HG03159 (cell line): Measurements from ENCODE around the gene PCSK5.
"Not testable (repeated sequence)": the region's sequence is repeated elsewhere in the genome, so short reads cannot be mapped to it uniquely, and the experiment has no call there.

Source experiments
- ATAC-seq: cut with Tn5 transposase; IDR thresholded peaks from one replicate; pipeline ENCODE4 v1.9.1; 2021; ENCODE audit warnings: mild to moderate bottlenecking, moderate library complexity; ENCODE audit not compliant: unreplicated experiment

Gene PCSK5

DNA sequence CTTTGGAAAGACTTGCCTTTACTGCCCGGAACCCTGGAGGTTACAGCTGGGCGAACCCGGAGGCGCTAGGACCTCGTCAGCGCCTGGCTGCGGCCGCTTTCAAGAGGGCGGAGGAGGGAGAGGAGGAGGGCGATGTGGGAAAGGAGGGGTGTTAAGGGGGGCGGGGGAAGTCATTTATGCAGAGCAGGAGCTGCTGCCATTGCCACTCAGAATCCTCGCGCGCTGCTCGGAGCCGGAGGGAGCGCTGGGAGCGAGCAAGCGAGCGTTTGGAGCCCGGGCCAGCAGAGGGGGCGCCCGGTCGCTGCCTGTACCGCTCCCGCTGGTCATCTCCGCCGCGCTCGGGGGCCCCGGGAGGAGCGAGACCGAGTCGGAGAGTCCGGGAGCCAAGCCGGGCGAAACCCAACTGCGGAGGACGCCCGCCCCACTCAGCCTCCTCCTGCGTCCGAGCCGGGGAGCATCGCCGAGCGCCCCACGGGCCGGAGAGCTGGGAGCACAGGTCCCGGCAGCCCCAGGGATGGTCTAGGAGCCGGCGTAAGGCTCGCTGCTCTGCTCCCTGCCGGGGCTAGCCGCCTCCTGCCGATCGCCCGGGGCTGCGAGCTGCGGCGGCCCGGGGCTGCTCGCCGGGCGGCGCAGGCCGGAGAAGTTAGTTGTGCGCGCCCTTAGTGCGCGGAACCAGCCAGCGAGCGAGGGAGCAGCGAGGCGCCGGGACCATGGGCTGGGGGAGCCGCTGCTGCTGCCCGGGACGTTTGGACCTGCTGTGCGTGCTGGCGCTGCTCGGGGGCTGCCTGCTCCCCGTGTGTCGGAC lies at the start of gene PCSK5:
TSS of gene PCSK5 (plus strand) at position 202 of the 805 bp plus-strand sequence. CDS start at position 711, 509 bp downstream.
- peak; percentile 79 for ATAC-seq

GRCh38 chr9:75844321-75844720 lies 46.2 kb upstream of the PCSK5 start:
- ATAC-seq, result no peak

GRCh38 chr9:75845806-75846205 lies 44.7 kb upstream of the PCSK5 start:
- ATAC-seq, result no peak

DNA sequence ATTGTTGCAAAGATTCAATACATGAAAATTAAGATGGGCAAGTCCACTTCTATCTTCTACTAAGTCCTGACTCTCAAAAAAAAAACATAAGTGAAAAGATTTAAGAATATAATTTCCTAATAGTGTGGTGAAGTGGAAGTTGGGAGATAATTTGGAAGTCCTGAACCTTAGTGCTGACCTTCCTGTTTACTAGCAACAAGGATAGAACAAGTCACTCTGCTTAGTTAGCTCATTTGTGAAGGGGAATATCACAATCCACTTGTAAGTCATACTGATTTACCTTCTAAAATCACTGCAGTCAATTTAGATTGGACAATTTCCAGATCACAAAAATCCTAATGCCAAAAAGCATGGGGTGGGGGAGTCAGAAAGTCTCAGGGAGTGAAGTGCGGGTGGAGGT lies 43.4 kb upstream of the PCSK5 start:
- ATAC-seq, result no peak

- no peak for ATAC-seq
Observed at GRCh38 chr9:75850459-75851200, 39.8 kb upstream of the PCSK5 start.

- no peak for ATAC-seq
Observed at GRCh38 chr9:75851917-75852316, 38.6 kb upstream of the PCSK5 start.

DNA sequence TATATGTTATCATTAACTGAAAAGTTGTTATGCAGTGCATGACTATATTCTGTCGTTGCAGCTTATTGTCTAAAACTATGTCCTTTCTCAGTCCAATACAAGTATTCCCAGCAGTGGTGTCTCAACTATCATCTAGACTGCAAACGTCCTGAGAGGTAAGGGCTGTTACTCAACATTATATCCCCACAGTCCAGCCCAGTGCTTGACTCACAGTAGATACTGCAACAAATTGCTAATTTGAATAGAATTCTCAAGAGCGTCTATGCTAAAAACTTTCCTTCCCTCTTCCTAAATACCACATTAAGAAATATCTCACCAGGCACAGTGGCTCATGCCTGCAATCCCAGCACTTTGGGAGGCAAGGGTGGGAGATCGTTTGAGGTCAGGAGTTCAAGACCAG lies 37.7 kb upstream of the PCSK5 start:
- ATAC-seq, result no peak

DNA sequence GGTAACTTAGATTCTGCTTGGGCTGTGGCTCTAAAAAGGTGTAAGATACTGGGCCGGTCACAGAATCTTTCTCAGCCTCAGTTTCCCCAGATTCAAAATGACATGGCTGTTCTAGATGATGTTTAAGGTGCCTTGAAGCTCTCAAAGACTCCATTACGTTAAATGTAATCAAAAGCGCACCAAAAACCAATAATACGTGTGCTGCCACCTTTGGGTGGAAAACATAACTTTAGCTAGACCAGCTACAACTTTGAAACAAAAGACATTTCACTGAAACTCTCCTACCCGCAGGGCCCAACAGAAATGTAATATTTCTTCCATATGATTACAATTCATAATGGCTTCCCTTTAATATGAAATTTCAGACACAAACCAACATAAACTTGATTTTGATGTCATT lies 35.0 kb upstream of the PCSK5 start:
- ATAC-seq, result no peak

DNA sequence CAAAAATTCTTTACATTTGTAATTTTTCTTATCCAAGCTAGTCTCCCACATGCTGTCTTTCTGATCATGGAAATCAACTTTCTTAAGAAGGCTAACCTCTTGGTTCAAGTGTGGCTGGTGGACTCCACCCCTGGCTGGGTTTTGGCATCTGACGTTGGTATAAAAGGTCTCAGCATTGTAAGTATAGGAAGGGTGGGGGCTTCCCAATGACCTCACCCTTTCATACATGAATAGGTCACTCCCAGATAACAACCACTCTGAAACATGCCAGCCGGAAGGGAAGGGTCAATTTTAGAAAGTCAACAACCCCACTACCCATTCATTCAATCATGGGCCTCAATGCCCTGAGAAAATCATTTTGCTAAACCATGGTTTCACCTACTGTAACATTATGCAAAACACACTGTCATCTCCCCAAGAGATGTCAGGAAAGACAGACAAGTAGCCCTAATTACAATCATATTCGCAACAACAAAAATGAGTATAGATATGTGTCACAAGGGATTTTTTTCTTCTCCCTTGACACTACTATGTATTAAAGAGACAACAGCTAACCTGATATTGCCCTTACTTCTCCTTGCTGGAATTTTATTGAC lies 31.9 kb upstream of the PCSK5 start:
- ATAC-seq, result no peak

DNA sequence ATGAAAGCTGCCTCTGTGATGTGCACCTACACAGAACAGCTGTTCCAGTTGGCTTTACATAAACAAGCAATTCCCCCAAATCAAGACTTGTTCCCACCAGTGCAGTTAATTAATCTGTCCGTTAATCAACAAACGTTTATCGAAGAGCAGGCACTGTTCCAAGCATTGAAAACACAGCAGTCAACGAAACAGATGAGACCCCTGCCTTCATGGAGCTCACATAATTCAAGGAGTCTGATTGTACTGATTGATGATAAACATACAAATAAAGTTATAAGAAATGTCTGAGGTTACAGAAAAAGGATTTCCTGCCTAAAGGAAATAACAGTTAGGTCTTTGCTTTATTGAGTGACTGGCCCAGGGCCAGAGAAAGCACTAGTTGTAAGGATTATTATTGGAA lies 26.2 kb upstream of the PCSK5 start:
- ATAC-seq, result no peak

DNA sequence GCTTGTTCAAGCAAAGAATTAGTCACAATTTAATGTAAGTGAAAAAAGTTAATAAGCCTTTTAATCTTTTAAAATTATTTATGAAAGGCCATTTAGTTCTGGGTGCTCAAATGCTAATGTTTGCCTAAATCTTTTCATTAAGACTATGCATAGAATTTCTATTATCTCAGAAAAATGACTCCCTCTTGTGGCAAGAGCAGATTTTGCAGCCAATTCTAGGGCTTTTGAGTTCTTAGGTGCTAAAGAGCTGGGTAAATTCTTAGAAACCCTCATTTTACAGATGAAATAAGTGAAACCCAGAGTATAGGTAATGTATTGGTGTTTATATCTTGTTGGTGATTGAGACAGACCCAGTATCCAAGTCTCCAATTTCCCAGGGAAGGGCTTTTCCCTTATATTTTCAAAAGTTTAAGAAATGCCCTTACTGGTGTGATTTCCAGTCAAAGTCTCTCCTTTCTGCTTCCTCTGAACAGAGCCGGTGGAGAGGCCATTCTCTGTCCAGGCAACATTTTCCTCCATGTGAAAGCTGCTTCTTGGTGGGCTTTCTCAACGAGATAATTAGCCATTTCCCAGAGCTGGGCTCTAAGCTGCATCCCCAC lies 24.1 kb upstream of the PCSK5 start:
- peak; percentile 78 for ATAC-seq

- not testable (repeated sequence) for ATAC-seq
Observed at GRCh38 chr9:75868526-75868925, 21.9 kb upstream of the PCSK5 start.

- peak; percentile 43 for ATAC-seq
Observed at GRCh38 chr9:75869236-75869635, 21.2 kb upstream of the PCSK5 start.

- ATAC-seq, result no peak
Observed at GRCh38 chr9:75870450-75870849, 20.0 kb upstream of the PCSK5 start.

DNA sequence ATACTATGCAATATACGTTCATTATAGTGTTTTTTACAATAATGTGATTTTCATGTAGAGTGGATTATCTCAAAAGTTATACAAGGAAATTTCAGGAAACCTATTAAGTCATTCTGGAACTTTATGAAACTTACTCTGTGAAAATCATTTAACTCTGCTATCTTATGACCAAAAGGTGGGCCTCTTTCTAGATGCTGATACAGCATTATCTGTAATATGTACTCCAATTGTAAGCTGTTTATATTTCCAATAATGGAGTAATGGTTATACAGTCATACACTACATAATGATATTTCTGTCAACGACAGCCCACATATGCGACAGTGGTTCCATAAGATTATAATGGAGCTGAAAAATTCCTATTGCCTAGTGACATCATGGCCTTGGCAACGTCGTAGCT lies 18.8 kb upstream of the PCSK5 start:
- ATAC-seq, result no peak

DNA sequence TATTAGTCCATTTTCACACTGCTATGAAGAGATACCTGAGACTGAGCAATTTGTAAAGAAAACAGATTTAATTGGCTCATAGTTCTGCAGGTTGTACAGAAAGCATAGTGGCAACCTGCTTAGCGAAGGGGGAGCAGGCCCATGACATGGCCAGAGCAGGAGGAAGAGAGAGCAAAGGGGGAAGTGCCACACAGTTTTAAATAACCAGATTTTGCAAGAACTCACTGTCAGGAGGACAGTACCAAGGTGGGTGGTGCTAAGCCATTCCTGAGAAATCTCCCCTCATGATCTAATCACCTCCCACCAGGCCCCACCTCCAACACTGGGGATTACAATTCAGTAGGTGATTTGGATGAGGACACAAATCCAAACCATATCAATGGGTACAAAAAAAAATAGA lies 16.8 kb upstream of the PCSK5 start:
- no peak for ATAC-seq

DNA sequence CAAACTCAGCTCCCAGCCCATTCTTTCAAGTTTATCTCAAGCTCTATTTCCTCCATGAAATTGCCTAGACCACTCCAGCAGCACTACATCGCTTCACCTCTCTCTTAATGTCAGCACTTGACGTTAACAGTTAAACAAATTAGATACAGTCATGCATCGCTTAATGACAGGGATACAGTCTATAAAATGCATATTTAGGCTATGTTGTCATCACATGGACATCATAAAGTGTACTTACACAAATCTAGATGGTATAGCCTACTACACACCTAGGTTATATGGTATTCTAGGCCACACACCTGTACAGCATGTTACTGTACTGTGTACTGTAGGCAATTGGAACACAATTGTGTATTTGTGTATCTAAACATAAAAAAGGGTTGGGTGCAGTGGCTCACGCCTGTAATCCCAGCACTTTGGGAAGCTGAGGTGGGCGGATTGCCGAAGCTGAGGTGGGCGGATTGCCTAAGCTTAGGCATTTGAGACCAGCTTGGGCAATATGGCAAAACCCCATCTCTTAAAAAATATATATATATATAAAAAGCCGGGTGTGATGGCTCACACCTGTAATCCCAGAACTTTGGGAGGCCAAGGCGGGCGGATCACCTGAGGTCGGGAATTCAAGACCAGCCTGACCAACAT lies 13.4 kb upstream of the PCSK5 start:
- ATAC-seq, result no peak

- ATAC-seq, result no peak
Observed at GRCh38 chr9:75878488-75878860, 12.0 kb upstream of the PCSK5 start.

DNA sequence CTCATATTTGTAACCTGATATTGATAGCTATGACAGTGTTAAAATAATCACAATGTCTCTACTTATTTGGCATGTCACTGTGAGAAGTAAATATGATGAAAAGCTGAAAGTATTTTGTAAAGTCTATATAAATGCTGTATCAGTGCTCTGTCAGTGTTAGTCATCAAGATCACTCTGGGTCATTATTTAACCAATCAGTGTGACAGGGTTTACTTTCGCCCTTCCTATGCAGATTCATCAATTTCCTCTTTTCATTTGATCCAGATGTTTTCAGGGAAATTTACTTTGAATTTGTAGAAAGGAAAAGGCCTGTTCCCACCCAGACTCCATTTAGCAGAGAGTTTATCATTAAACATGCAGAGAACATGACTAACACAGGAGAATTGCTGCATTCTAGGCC lies 9.9 kb upstream of the PCSK5 start:
- no peak for ATAC-seq

DNA sequence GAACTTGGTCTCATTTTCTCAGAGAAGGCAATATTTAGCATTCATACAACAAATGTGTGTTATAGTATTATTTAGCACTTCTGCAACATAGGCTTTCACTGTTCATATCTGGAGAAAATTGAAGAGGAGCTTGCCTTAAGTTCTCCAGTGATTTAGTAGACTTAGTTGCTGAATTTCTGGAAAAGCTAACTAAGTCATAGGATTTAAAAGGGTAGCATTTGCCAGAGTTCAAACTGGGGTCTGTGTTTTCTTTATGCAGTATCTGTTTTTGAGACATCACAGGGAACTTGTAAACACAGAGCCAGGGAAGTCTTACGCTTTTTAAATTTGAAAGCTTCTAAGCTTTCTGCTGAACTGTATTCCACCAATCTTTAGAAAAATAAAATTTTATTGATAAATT lies 8.7 kb upstream of the PCSK5 start:
- no peak for ATAC-seq

DNA sequence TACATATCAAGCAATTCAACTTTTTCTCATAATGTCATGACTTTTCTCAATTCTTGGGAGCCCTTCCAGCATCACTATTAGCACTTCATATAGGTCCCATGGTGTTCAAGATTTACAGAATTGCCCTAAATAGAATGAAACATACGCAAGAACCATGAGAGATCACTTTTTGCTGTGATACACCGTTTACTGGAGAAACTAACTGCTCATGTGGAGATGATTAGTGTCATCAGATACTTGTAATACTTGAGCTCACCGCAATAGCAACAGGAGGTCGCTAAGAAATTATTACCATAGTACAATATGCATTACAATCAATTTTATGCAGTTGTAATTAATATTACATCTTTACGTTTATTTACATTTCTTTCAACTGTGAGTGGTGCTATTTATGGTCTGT lies 4.8 kb upstream of the PCSK5 start:
- no peak for ATAC-seq
